HL-60/S4 treated with phorbol 12-myristate 13-acetate at 8.2 ng/mL for 4 days and 3 days (cell line): ENCODE results near the gene GPD1.

ENCODE experiments used
- in situ Hi-C: fragments of 300-500 bp; cut with MboI; formaldehyde crosslinking; loops from 2 replicates; pipeline ENCODE4 v1.15.0; 2022; ENCODE audit warnings: low sequenced_read_pairs

Gene GPD1

GRCh38 chr12:50097952-50098351 is 5.9 kb upstream of the GPD1 start:
- in situ Hi-C loops, result no loop called here

GRCh38 chr12:50099302-50100008 is 4.4 kb upstream of the GPD1 start:
- in situ Hi-C loops, result no loop called here

DNA sequence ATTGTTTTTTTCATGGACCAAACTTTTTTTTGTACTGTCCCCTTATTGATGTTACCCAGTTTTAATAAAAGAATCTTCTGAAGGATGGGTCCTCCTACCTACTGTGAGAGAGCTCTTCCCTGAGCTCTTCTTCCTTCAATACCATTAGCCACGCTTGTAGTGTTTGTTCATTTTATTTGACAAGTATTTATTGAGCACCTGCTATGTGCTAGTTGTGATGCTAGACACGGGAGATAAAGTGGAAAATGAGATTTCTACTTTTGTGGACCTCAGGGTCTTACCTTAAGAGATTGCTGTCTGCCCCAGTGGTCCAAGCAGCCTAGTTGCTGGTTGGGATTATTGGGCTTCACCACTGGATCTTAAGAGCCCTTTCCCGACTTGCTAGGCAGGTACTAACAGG is 3.2 kb upstream of the GPD1 start:
- in situ Hi-C loops, result no loop called here

GRCh38 chr12:50101663-50102062 is 2.1 kb upstream of the GPD1 start:
- in situ Hi-C loops, result no loop called here

DNA sequence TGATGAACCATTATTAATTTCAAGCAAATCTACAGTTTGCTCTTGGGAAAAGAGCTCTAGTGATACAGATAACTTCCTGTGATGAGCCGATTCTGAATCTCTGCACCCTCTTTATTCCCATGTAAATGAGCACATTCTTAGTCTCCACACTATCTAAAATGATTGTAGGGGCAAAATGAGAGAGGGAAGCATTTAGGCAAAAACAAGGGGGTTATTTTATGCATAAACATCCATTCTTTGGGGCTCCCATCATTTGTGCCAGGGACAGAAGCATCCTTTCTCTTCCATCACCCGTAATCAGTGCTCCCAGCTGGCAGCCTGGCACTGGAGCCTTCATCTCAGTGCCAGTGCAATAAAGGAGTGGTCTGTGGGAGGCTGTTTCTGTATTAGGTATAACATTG is 1.7 kb upstream of the GPD1 start:
- in situ Hi-C loops, result no loop called here

DNA sequence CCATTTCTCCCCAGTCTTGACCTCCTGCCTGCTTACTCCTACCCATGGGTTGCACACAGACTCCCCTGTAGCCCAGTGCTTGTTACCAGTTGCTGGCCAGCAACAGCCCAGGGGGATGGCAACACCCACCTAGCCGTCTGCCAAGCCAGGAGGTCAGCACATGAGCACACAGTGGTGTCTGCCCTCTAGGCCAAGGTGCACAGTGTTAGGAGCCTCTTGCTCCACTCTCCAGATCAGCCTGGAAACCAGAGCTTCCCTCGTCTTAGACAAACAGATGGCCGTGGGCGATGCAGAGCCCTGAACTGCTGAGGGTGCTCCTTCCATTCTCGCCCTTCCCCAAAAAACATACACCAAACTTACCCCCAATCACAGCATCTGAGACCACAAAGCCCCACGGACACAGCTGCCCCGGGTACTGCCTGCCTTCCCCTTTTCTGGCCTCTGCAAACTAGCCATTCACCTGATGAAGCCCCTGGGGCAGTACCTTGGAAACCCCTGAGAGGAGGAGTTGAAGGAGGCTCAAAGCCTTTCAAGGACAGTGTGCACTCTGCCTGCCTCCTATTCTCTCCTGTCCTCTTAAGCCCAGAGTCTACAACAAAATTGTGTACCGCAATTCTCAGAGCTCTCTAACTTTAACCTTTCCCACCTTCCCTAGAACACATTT is 1.0 kb upstream of the GPD1 start:
- in situ Hi-C loops, result no loop called here

DNA sequence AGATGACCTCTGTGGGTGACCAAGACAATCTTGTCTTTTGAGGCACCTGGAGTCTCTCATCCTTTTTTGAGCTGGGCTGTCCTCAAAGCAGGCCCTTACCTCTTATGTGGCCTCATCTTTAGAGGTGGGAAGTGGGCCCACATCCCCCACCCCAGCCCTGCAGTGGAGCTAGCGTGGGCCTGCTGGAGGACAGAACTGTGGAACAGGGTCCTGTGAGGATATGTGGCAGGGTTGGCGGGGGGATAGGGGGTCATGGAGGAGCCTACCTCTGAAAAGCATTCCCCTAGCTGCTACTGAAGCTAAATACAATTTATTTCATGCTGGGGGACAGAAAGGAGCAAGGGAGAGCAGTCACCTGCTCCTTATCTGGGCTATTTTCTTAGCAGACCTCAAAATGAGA is 457 bp upstream of the GPD1 start:
- in situ Hi-C loops, result no loop called here

DNA sequence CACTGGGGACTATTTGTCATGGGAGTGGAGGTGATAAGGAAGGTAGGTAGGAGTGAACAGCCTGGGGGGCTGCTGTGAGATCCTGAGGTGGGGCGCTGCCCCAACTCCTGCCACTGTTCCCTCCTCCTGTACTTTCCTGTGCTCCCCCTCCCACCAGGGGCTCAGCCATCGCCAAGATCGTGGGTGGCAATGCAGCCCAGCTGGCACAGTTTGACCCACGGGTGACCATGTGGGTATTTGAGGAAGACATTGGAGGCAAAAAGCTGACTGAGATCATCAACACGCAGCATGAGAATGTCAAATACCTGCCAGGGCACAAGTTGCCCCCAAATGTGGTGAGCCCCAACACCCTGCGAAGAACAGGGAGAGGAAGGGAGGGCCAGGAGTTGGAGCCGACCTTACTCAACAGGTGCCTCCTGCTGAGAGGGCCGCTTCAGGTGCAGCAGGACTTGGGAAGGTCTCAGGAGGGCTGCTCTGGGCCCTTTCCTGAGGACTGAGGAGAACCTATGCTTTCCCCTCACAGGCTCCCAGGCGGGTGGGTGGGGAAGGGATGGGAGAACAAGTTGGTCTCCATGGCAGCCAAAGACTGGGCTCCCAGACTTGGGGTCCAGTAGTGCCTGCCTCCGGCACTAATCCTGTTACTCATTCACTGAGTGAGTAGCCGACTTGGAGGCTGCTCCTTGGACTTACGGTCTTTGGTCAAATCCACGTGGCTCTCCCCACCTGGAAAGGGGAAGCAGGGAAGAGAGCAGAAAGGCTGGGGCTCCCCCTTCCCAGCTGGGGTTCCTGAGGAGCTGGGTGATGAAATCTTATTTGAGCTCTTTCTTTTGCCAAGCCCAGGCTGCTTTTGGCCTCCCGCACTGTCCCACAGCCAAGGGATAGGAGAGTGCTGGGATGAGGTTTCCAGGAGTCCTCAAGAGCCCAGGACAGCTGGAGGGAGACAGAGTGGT is 884 bp downstream of the GPD1 start:
- in situ Hi-C loops, result no loop called here

DNA sequence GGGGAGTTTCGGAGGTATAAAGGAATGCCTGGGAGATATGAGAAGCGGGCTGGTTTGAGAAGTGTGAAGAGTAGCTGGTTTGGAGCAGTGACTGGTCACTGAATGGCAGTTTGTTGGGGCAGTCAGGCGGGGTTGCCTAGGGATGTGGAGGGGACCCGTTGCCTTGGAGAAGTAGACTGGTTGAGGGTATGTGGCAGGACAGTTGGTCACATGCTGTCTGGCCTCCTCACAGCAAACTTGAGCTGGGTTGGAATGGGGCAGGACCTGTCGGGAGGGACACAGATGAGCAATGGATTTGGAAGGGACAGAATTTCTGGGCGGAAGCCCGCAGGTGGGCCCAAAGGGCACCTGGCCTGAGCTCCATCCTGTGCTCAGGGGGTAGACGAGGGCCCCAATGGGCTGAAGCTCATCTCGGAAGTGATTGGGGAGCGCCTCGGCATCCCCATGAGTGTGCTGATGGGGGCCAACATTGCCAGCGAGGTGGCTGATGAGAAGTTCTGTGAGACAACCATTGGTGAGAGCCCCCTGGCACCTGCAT is 2.2 kb downstream of the GPD1 start:
- in situ Hi-C loops, result no loop called here

- in situ Hi-C loops, result no loop called here
Measured at GRCh38 chr12:50106907-50107306, 3.1 kb downstream of the GPD1 start.

- in situ Hi-C loops, result no loop called here
Measured at GRCh38 chr12:50107416-50108268, 3.8 kb downstream of the GPD1 start.

DNA sequence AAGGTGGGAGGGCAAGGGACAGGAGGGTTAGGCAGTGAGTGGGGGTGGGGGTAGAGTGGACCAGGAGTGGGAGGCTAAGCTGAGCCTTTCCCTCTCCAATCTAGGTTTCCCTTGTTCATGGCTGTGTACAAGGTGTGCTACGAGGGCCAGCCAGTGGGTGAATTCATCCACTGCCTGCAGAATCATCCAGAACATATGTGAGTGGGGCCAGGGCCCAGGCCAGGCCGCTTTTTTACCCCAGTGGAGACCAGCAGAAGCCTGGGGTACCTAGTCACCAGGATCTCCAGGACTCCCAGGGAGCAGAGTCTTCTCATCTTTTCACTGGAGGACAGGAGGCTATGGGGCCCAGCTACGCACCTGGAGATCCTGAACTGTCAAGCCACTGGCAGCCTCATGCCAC is 5.5 kb downstream of the GPD1 start:
- in situ Hi-C loops, result no loop called here

GRCh38 chr12:50110127-50110761 is 6.4 kb downstream of the GPD1 start:
- in situ Hi-C loops, result no loop called here

- in situ Hi-C loops, result no loop called here
Measured at GRCh38 chr12:50110762-50111351, 7.0 kb downstream of the GPD1 start.

DNA sequence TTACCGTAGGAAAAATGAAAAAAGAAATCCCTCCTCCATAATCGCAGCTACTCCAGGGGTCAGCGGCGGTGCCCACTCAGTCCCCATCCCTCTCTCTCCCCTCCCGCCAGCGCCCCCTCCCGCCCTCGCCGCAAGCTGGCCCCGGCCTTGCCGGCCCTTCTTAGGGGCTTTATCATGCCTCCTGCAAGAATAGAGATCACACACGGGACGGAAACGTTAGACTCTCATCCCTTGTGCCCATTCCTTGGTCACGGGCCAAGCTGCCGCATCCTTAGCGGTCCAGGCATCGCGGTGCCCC is 7.5 kb downstream of the GPD1 start:
- in situ Hi-C loops, result no loop called here

DNA sequence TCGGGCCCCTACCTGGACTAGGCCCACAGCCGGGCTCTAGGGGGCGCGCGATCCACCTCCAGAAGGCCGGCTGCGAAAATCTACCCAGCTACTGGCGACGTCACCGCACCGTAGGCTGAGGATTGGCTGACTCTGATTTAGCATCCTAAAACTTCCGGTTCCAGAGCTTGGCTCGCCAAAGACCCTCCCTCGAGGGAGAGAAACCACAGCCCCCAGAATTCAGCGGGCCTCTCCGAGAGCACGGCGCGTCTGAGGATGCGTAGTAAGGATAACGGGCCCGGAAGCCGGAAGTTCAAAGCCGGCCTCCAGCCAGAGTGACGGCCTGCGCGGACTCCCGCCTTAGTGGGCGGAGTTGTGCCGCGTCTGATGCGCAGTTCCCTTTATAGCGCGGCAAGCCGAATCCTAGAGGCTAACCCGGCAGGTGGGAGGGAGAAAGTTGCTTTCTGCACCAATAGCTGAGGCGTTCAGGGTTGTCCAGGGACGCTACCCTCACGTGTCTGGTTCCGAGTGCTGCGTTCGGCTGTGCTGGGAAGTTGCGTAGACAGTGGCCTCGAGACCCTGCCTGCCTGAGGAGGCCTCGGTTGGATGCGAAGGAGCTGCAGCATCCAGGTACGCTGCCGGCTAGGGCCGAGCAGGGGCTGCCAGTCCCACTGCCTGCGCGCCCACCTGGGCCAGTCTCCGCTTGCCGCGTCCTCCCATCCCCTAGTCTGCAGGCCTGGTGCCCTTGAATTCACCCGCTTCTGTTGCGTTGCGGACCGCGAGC is 8.1 kb downstream of the GPD1 start, which contains the start of gene COX14:
TSS of gene COX14 (plus strand) at position 544 of the 763 bp plus-strand sequence. CDS start 7,808 bp downstream, outside the sequence.
- in situ Hi-C loops, result no loop called here

DNA sequence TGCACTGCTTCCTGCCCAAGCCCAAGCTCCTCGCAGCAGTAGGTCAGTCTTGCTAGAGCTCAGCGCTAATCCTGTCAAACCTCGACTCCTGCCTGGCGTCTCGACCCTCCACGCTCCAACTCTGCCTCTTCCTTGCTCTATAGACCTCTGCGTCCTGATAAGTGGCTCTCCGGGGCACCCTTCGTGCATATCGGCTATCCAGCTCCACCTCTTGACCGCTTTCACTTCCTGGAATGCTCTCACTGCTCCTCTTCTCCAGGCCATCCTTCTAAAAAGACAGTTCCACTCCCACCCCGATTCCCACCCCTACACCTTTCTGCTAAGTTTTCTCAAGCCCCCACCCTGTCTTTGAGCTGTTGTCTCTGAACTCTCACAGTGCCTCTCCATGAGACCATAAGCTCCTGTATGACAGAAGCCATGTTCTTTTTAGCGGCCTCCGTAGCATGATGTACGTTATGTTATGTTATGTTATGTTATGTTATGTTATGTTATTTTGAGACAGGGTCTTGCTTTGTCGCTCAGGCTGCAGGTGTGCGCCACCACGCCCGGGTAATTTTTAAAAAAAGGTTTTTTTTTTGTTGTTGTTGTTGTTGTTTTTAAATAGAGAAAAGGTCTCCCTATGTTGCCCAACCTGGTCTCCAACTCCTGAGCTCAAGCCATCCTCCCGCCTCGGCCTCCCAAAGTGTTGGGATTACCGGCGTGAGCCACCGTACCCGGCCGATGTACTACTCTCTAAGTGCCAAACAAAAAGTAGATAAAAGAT is 8.8 kb downstream of the GPD1 start:
- in situ Hi-C loops, result no loop called here

- in situ Hi-C loops, result no loop called here
Measured at GRCh38 chr12:50117057-50117622, 13.3 kb downstream of the GPD1 start.
